Measurements from ENCODE around the gene GDI1. TPM values are rescaled to one million over a fixed set of nuclear protein-coding genes. Genes with fewer than 3 reads are reported as not detected.

GDI1 gene
- total RNA-seq, 1 experiment from 2014 or later: 116 TPM

GRCh38 chrX:154458954-154459778 is 22.2 kb downstream of the GDI1 start:
- H2AFZ ChIP-seq: no peak overlapping the region
- H3K27me3 ChIP-seq (ENCODE audit: insufficient read depth, low read depth): no peaks in the 10 kb centered on the region
- H3K4me1 ChIP-seq (replicated peaks; ENCODE audit: insufficient read depth): peaks cover 5% of the 10 kb centered on the region
- DNase-seq: peak; percentile 59 to 67
- H3K9me2 ChIP-seq (ENCODE audit: insufficient read depth): no peaks in the 10 kb centered on the region
- CTCF ChIA-PET: interaction anchor here (0.6 kb wide), 1 partner anchor 88 kb away, joined by 3 read pairs; no protein-coding TSS in a partner anchor
- no peaks in the 10 kb centered on the region for H4K20me1 ChIP-seq (ENCODE audit: insufficient read depth)
- no TSS peak for BruUV-seq (replicated peaks)
- H3K4me3 ChIP-seq: peak overlapping the region; percentile 66
- peak overlapping the region; percentile 82 for H3K4me2 ChIP-seq
- H3K36me3 ChIP-seq (ENCODE audit: low read depth): no peaks in the 10 kb centered on the region
- peaks cover 8% of the 10 kb centered on the region; the same call in 1 of the 2 replicates for H3F3A ChIP-seq (ENCODE audit: insufficient read depth, low read depth)
- H3K9me3 ChIP-seq (ENCODE audit: insufficient read depth, low read depth): no peaks in the 10 kb centered on the region
- intact Hi-C loops (cut with micrococcal nuclease; ENCODE audit: unreplicated experiment): loop anchor here (2.0 to 5.0 kb wide), 3 partner anchors 26 to 62 kb away; partner anchors contain the start of genes DNASE1L1 and RPL10
- H3K27ac ChIP-seq: no peak overlapping the region
- TF ChIP-seq EZH2 (IDR thresholded peaks at IDR 0.05; ENCODE audit: low read depth): no peak
- H3K79me2 ChIP-seq (ENCODE audit: low read depth): peaks cover 6% of the 10 kb centered on the region; the same call in 1 of the 2 replicates
- POLR2A ChIA-PET (ENCODE audit: unreplicated experiment): interaction anchor here (0.5 to 1.0 kb wide), 6 partner anchors 17 to 1518 kb away, joined by 3 to 7 read pairs (median 4); partner anchors contain the start of genes DNASE1L1 and IKBKG

- H4K20me1 ChIP-seq (ENCODE audit: insufficient read depth): no peaks in the 10 kb centered on the region
- CTCF ChIA-PET: no interaction called here
- no peak overlapping the region for H2AFZ ChIP-seq
- H3K4me1 ChIP-seq (replicated peaks; ENCODE audit: insufficient read depth): peaks cover 5% of the 10 kb centered on the region
- POLR2A ChIA-PET (ENCODE audit: unreplicated experiment): interaction anchor here (0.5 kb wide), 1 partner anchor 88 kb away, joined by 3 read pairs; the partner anchor contains the start of gene IKBKG
- H3K9me2 ChIP-seq (ENCODE audit: insufficient read depth): no peaks in the 10 kb centered on the region
- peaks cover 8% of the 10 kb centered on the region; the same call in 1 of the 2 replicates for H3F3A ChIP-seq (ENCODE audit: insufficient read depth, low read depth)
- BruUV-seq (replicated peaks): no TSS peak
- H3K4me2 ChIP-seq: peak overlapping the region; percentile 82; the same call in 1 of the 2 replicates
- intact Hi-C loops (cut with micrococcal nuclease; ENCODE audit: unreplicated experiment): loop anchor here (2.0 to 5.0 kb wide), 3 partner anchors 25 to 63 kb away; partner anchors contain the start of genes DNASE1L1 and RPL10
- no peak for TF ChIP-seq CTCF (conservative IDR thresholded peaks at IDR 0.05)
- no peak for TF ChIP-seq EZH2 (IDR thresholded peaks at IDR 0.05; ENCODE audit: low read depth)
- H3K79me2 ChIP-seq (ENCODE audit: low read depth): peaks cover 6% of the 10 kb centered on the region; the same call in 1 of the 2 replicates
- DNase-seq: no peak
- no peaks in the 10 kb centered on the region for H3K27me3 ChIP-seq (ENCODE audit: insufficient read depth, low read depth)
- H3K4me3 ChIP-seq: no peak overlapping the region
- H3K36me3 ChIP-seq (ENCODE audit: low read depth): no peaks in the 10 kb centered on the region
- H3K9me3 ChIP-seq (ENCODE audit: insufficient read depth, low read depth): no peaks in the 10 kb centered on the region
- H3K27ac ChIP-seq: no peak overlapping the region
Observed at GRCh38 chrX:154459832-154460231, 22.9 kb downstream of the GDI1 start.

GRCh38 chrX:154460326-154460725 is 23.4 kb downstream of the GDI1 start:
- no TSS peak for BruUV-seq (replicated peaks)
- POLR2A ChIA-PET (ENCODE audit: unreplicated experiment): no interaction called here
- no peak overlapping the region for H3K27ac ChIP-seq
- H3K4me1 ChIP-seq (replicated peaks; ENCODE audit: insufficient read depth): peaks cover 5% of the 10 kb centered on the region
- H3K9me2 ChIP-seq (ENCODE audit: insufficient read depth): no peaks in the 10 kb centered on the region
- no peak overlapping the region for H3K4me3 ChIP-seq
- peaks cover 8% of the 10 kb centered on the region; the same call in 1 of the 2 replicates for H3F3A ChIP-seq (ENCODE audit: insufficient read depth, low read depth)
- H3K79me2 ChIP-seq (ENCODE audit: low read depth): peaks cover 6% of the 10 kb centered on the region; the same call in 1 of the 2 replicates
- no peaks in the 10 kb centered on the region for H4K20me1 ChIP-seq (ENCODE audit: insufficient read depth)
- no peaks in the 10 kb centered on the region for H3K27me3 ChIP-seq (ENCODE audit: insufficient read depth, low read depth)
- no peak overlapping the region for H2AFZ ChIP-seq
- intact Hi-C loops (cut with micrococcal nuclease; ENCODE audit: unreplicated experiment): no loop called here
- no peaks in the 10 kb centered on the region for H3K36me3 ChIP-seq (ENCODE audit: low read depth)
- CTCF ChIA-PET: no interaction called here
- no peaks in the 10 kb centered on the region for H3K9me3 ChIP-seq (ENCODE audit: insufficient read depth, low read depth)
- no peak for DNase-seq
- H3K4me2 ChIP-seq: no peak overlapping the region
- TF ChIP-seq EZH2 (IDR thresholded peaks at IDR 0.05; ENCODE audit: low read depth) (no peak), CTCF (conservative IDR thresholded peaks at IDR 0.05) (no peak)

All from PC-9 (cell line).